WTC11 (cell line): Measurements from ENCODE around the gene METTL23. TPM values are rescaled to one million over a fixed set of nuclear protein-coding genes. Genes with fewer than 3 reads are reported as not detected.

ENCODE experiments used
- ATAC-seq: fragments of 200-7000 bp; cut with Tn5 transposase; 2 replicates; pipeline ENCODE4 v1.10.0; 2021; ENCODE audit warnings: mild to moderate bottlenecking, moderate library complexity
- CTCF ChIA-PET: fragments of 300-600 bp; sonication (Branson Sonifier 250); formaldehyde crosslinking; loops from one replicate; lab custom pipeline; 2021; ENCODE audit warnings: antibody characterized with exemption; lab: Charles Lee
- POLR2A ChIA-PET: fragments of 350-600 bp; sonication (Branson Sonifier 250); formaldehyde crosslinking; loops from one replicate; lab custom pipeline; 2021; ENCODE audit warnings: antibody characterized with exemption; lab: Charles Lee
- DNase-seq: peaks from one replicate; pipeline ENCODE4 v3.0.0; 2021; ENCODE audit warnings: low spot score
- H3K27ac Mint-ChIP-seq: 2 replicates; pipeline ENCODE4 v1.8.0; 2021; ENCODE audit warnings: mixed read lengths
- H3K27me3 Mint-ChIP-seq: 2 replicates; pipeline ENCODE4 v1.8.0; 2021; ENCODE audit warnings: low read depth, mild to moderate bottlenecking, moderate library complexity, mixed read lengths
- H3K36me3 Mint-ChIP-seq: 2 replicates; pipeline ENCODE4 v1.8.0; 2021; ENCODE audit warnings: mixed read lengths
- H3K4me1 Mint-ChIP-seq: 2 replicates; pipeline ENCODE4 v1.8.0; 2022; ENCODE audit warnings: mixed read lengths
- H3K4me3 Mint-ChIP-seq: 2 replicates; pipeline ENCODE4 v1.8.0; 2021; ENCODE audit warnings: mild to moderate bottlenecking, moderate library complexity, mixed read lengths
- H3K9me3 Mint-ChIP-seq: 2 replicates; pipeline ENCODE4 v1.8.0; 2021; ENCODE audit warnings: mixed read lengths
- CBFB ChIP-seq: sonication (generic); formaldehyde crosslinking; IDR thresholded peaks from 2 replicates; pipeline ENCODE4 v1.8.1; 2022; ENCODE audit warnings: mild to moderate bottlenecking, low read depth, missing genetic modification reagents
- ELF4 ChIP-seq: sonication (generic); formaldehyde crosslinking; IDR thresholded peaks from 2 replicates; pipeline ENCODE4 v1.8.1; 2022; ENCODE audit warnings: low read depth, mild to moderate bottlenecking, moderate library complexity, missing genetic modification reagents
- ESRRA ChIP-seq: sonication (generic); formaldehyde crosslinking; IDR thresholded peaks from 2 replicates; pipeline ENCODE4 v1.8.1; 2022; ENCODE audit warnings: mild to moderate bottlenecking, missing genetic modification reagents, borderline replicate concordance
- FOXP1 ChIP-seq: sonication (generic); formaldehyde crosslinking; IDR thresholded peaks from 2 replicates; pipeline ENCODE4 v1.8.0; 2022; ENCODE audit warnings: missing genetic modification reagents, mild to moderate bottlenecking, moderate library complexity, borderline replicate concordance
- GABPB1 ChIP-seq: sonication (generic); formaldehyde crosslinking; IDR thresholded peaks from 2 replicates; pipeline ENCODE4 v1.8.1; 2023; ENCODE audit warnings: mild to moderate bottlenecking, missing genetic modification reagents
- GTF2I ChIP-seq: fragments of 250-450 bp; sonication (Bioruptor Pico); conservative IDR thresholded peaks from 2 replicates; pipeline ENCODE4 v1.4.0; 2021; ENCODE audit warnings: mild to moderate bottlenecking
- HMGA2 ChIP-seq: fragments of 250-450 bp; sonication (Bioruptor Pico); IDR thresholded peaks from 2 replicates; pipeline ENCODE4 v1.4.0; 2021; ENCODE audit warnings: mild to moderate bottlenecking, moderate library complexity
- JAZF1 ChIP-seq: fragments of 250-450 bp; sonication (Bioruptor Pico); IDR thresholded peaks from 2 replicates; pipeline ENCODE4 v1.9.0; 2021; ENCODE audit warnings: moderate library complexity, mild to moderate bottlenecking, inconsistent platforms
- KAT7 ChIP-seq: sonication (generic); formaldehyde crosslinking; IDR thresholded peaks from 2 replicates; pipeline ENCODE4 v1.8.1; 2023; ENCODE audit warnings: missing genetic modification reagents, mild to moderate bottlenecking, borderline replicate concordance
- NR2C2 ChIP-seq: sonication (generic); formaldehyde crosslinking; IDR thresholded peaks from 2 replicates; pipeline ENCODE4 v1.8.0; 2022; ENCODE audit warnings: mild to moderate bottlenecking, missing genetic modification reagents
- NR3C1 ChIP-seq: sonication (generic); formaldehyde crosslinking; conservative IDR thresholded peaks from 2 replicates; pipeline ENCODE4 v1.8.1; 2023; ENCODE audit warnings: low read depth, mild to moderate bottlenecking, missing genetic modification reagents
- ZNF121 ChIP-seq: sonication (generic); formaldehyde crosslinking; IDR thresholded peaks from 2 replicates; pipeline ENCODE4 v1.8.0; 2023; ENCODE audit warnings: missing genetic modification reagents
- ZNF219 ChIP-seq: sonication (generic); formaldehyde crosslinking; IDR thresholded peaks from 2 replicates; pipeline ENCODE4 v1.8.0; 2023; ENCODE audit warnings: missing genetic modification reagents, mild to moderate bottlenecking, borderline replicate concordance
- ZNF671 ChIP-seq: fragments of 250-450 bp; sonication (Bioruptor Pico); IDR thresholded peaks from 2 replicates; pipeline ENCODE4 v1.8.0; 2021; ENCODE audit warnings: mild to moderate bottlenecking
- total RNA-seq: library from RNA; stranded (reverse); gene quantifications from 3 replicates; pipeline ENCODE4 v1.2.3, GENCODE V29; 2021
- TF ChIP-seq, protein P1 (sequence below): fragments of 250-450 bp; sonication (Bioruptor Pico); IDR thresholded peaks from 2 replicates; pipeline ENCODE4 v1.9.0; 2021; ENCODE audit warnings: mild to moderate bottlenecking
- TF ChIP-seq, protein P2 (sequence below): sonication (generic); formaldehyde crosslinking; IDR thresholded peaks from 2 replicates; pipeline ENCODE4 v1.8.0; 2023; ENCODE audit warnings: missing genetic modification reagents
- TF ChIP-seq, protein P3 (sequence below): fragments of 250-450 bp; sonication (Bioruptor Pico); IDR thresholded peaks from 2 replicates; pipeline ENCODE4 v1.9.0; 2021; ENCODE audit warnings: mild to moderate bottlenecking
- TF ChIP-seq, protein P4 (sequence below): sonication (generic); formaldehyde crosslinking; IDR thresholded peaks from 2 replicates; pipeline ENCODE4 v1.8.0; 2022; ENCODE audit warnings: mild to moderate bottlenecking, missing genetic modification reagents
- TF ChIP-seq, protein P5 (sequence below): sonication (generic); formaldehyde crosslinking; IDR thresholded peaks from 2 replicates; pipeline ENCODE4 v1.8.1; 2022; ENCODE audit warnings: low read depth, missing genetic modification reagents, borderline replicate concordance
- TF ChIP-seq, protein P6 (sequence below): fragments of 200-600 bp; IDR thresholded peaks from 2 replicates; pipeline ENCODE4 v1.8.0; 2022; ENCODE audit warnings: antibody characterized with exemption

METTL23 gene
- total RNA-seq, 1 experiment from 2014 or later = 48.5 TPM

DNA sequence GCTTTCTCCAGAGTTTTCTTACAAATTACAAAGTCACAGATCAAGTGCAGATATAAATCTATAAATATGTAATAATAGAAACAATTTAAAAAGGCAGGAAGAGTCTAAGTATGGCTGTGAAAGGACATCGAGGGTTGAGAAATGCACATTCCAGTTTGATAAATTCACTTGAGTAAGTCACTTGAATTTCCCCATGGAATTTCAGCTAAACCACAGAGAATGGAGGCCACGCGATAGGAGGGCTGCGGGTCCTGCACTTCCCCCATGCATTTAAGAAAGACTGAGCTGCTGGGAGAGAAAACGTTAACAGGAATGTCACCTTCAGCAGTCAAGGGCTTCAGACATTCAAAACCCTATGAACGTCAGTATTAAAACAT, 9.8 kb upstream of the METTL23 start:
- H3K27me3 Mint-ChIP-seq = no peaks in the 10 kb centered on the region
- TF ChIP-seq CBFB = no peak
- TF ChIP-seq HMGA2 = no peak
- TF ChIP-seq, protein P1, sequence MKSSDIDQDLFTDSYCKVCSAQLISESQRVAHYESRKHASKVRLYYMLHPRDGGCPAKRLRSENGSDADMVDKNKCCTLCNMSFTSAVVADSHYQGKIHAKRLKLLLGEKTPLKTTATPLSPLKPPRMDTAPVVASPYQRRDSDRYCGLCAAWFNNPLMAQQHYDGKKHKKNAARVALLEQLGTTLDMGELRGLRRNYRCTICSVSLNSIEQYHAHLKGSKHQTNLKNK = no peak
- peaks cover 52% of the 10 kb centered on the region for H3K36me3 Mint-ChIP-seq
- no peak for DNase-seq
- ATAC-seq = no peak
- H3K4me3 Mint-ChIP-seq = no peak overlapping the region
- POLR2A ChIA-PET = no interaction called here
- CTCF ChIA-PET = interaction anchor here (0.5 to 2.7 kb wide), 3 partner anchors 9 to 35 kb away, joined by 3 to 13 read pairs (median 10); no protein-coding TSS in a partner anchor
- no peak overlapping the region for H3K27ac Mint-ChIP-seq
- H3K4me1 Mint-ChIP-seq = no peaks in the 10 kb centered on the region
- H3K9me3 Mint-ChIP-seq = no peaks in the 10 kb centered on the region

DNA sequence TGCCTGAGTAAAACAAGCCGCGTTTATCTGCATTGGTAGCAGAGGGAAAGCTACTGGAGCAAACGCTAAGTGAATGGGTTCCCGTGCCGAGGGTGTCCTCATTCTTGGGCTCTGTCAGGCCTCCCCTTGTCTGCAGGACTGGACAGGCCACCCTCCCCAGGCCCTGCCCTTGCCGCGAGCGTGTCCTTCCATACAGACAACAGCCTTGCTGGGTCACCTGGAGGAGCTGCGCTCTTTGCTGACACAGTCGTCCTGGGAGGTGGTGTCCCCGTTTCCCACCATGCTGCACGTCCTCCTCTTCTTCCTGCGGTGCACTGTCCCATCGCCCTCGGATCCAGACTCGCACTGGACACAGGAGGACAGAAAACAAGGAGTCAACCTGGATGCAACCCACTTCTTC, 8.1 kb upstream of the METTL23 start:
- Mint-ChIP-seq H3K4me3 (no peak overlapping the region), H3K27me3 (no peaks in the 10 kb centered on the region), H3K36me3 (peaks cover 62% of the 10 kb centered on the region), H3K27ac (no peak overlapping the region)
- ChIA-PET CTCF (interaction anchor here (2.6 to 2.7 kb wide), 2 partner anchors 10 to 37 kb away, joined by 10 to 13 read pairs; no protein-coding TSS in a partner anchor), POLR2A (no interaction called here)
- TF ChIP-seq KAT7 (CRISPR knock-in tag) = no peak
- no peak for TF ChIP-seq HMGA2
- no peak for TF ChIP-seq GABPB1 (CRISPR knock-in tag)
- TF ChIP-seq FOXP1 = no peak
- TF ChIP-seq ESRRA (CRISPR knock-in tag) = no peak
- no peak for TF ChIP-seq ZNF219 (CRISPR knock-in tag)
- TF ChIP-seq, protein P2, sequence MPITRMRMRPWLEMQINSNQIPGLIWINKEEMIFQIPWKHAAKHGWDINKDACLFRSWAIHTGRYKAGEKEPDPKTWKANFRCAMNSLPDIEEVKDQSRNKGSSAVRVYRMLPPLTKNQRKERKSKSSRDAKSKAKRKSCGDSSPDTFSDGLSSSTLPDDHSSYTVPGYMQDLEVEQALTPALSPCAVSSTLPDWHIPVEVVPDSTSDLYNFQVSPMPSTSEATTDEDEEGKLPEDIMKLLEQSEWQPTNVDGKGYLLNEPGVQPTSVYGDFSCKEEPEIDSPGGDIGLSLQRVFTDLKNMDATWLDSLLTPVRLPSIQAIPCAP (CRISPR knock-in tag) = no peak
- TF ChIP-seq, protein P3, sequence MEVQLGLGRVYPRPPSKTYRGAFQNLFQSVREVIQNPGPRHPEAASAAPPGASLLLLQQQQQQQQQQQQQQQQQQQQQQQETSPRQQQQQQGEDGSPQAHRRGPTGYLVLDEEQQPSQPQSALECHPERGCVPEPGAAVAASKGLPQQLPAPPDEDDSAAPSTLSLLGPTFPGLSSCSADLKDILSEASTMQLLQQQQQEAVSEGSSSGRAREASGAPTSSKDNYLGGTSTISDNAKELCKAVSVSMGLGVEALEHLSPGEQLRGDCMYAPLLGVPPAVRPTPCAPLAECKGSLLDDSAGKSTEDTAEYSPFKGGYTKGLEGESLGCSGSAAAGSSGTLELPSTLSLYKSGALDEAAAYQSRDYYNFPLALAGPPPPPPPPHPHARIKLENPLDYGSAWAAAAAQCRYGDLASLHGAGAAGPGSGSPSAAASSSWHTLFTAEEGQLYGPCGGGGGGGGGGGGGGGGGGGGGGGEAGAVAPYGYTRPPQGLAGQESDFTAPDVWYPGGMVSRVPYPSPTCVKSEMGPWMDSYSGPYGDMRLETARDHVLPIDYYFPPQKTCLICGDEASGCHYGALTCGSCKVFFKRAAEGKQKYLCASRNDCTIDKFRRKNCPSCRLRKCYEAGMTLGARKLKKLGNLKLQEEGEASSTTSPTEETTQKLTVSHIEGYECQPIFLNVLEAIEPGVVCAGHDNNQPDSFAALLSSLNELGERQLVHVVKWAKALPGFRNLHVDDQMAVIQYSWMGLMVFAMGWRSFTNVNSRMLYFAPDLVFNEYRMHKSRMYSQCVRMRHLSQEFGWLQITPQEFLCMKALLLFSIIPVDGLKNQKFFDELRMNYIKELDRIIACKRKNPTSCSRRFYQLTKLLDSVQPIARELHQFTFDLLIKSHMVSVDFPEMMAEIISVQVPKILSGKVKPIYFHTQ = no peak
- TF ChIP-seq, protein P4, sequence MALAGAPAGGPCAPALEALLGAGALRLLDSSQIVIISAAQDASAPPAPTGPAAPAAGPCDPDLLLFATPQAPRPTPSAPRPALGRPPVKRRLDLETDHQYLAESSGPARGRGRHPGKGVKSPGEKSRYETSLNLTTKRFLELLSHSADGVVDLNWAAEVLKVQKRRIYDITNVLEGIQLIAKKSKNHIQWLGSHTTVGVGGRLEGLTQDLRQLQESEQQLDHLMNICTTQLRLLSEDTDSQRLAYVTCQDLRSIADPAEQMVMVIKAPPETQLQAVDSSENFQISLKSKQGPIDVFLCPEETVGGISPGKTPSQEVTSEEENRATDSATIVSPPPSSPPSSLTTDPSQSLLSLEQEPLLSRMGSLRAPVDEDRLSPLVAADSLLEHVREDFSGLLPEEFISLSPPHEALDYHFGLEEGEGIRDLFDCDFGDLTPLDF (CRISPR knock-in tag) = no peak
- TF ChIP-seq, all 79 proteins: peak for 0
- DNase-seq = no peak
- ATAC-seq = no peak
- H3K9me3 Mint-ChIP-seq = no peaks in the 10 kb centered on the region
- H3K4me1 Mint-ChIP-seq = no peaks in the 10 kb centered on the region

DNA sequence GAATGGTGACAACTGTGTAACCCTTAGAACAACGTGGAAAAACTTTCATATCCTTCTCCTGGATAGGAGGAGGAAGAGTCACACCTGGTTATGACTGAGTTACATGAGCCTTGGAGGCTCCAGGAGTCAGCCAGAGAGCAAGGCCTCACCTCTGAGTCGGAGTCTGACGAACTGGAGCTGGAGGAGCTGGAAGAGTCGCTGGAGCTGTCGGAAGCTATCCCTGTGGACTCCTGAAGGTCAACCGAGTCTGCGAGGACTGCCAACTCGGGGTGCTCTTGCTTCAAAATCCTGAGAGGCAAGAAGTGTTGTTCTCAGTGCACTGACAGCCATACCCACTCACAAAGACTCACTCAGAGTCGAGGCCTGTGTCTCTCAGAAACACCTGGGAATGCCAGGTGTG, 6.4 kb upstream of the METTL23 start:
- H3K36me3 Mint-ChIP-seq = peaks cover 64% of the 10 kb centered on the region
- H3K27me3 Mint-ChIP-seq = no peaks in the 10 kb centered on the region
- no peak overlapping the region for H3K27ac Mint-ChIP-seq
- DNase-seq = no peak
- ChIA-PET CTCF (no interaction called here), POLR2A (interaction anchor here (0.5 kb wide), 1 partner anchor 475 kb away, joined by 3 read pairs; no protein-coding TSS in a partner anchor)
- no peak for ATAC-seq
- H3K4me3 Mint-ChIP-seq = no peak overlapping the region
- H3K9me3 Mint-ChIP-seq = no peaks in the 10 kb centered on the region
- peaks cover 3% of the 10 kb centered on the region; the same call in 1 of the 2 replicates for H3K4me1 Mint-ChIP-seq
- TF ChIP-seq HMGA2 = no peak
- TF ChIP-seq, protein P4 (CRISPR knock-in tag) = no peak
- TF ChIP-seq, protein P5, sequence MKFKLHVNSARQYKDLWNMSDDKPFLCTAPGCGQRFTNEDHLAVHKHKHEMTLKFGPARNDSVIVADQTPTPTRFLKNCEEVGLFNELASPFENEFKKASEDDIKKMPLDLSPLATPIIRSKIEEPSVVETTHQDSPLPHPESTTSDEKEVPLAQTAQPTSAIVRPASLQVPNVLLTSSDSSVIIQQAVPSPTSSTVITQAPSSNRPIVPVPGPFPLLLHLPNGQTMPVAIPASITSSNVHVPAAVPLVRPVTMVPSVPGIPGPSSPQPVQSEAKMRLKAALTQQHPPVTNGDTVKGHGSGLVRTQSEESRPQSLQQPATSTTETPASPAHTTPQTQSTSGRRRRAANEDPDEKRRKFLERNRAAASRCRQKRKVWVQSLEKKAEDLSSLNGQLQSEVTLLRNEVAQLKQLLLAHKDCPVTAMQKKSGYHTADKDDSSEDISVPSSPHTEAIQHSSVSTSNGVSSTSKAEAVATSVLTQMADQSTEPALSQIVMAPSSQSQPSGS (CRISPR knock-in tag) = no peak
- TF ChIP-seq ELF4 (CRISPR knock-in tag) = no peak
- no peak for TF ChIP-seq JAZF1 (CRISPR knock-in tag)
- no peak for TF ChIP-seq GTF2I
- TF ChIP-seq ESRRA (CRISPR knock-in tag) = no peak
- TF ChIP-seq, protein P6, sequence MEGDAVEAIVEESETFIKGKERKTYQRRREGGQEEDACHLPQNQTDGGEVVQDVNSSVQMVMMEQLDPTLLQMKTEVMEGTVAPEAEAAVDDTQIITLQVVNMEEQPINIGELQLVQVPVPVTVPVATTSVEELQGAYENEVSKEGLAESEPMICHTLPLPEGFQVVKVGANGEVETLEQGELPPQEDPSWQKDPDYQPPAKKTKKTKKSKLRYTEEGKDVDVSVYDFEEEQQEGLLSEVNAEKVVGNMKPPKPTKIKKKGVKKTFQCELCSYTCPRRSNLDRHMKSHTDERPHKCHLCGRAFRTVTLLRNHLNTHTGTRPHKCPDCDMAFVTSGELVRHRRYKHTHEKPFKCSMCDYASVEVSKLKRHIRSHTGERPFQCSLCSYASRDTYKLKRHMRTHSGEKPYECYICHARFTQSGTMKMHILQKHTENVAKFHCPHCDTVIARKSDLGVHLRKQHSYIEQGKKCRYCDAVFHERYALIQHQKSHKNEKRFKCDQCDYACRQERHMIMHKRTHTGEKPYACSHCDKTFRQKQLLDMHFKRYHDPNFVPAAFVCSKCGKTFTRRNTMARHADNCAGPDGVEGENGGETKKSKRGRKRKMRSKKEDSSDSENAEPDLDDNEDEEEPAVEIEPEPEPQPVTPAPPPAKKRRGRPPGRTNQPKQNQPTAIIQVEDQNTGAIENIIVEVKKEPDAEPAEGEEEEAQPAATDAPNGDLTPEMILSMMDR = no peak
- no peak for TF ChIP-seq CBFB
- TF ChIP-seq ZNF671 (CRISPR knock-in tag) = no peak
- TF ChIP-seq NR3C1 (CRISPR knock-in tag) = no peak
- no peak for TF ChIP-seq NR2C2 (CRISPR knock-in tag)
- TF ChIP-seq ZNF121 (CRISPR knock-in tag) = no peak
